Retinal pigment epithelial cell (primary cell): ENCODE data around the gene HRH4.

ENCODE experiments used
- DNase-seq: peaks from one replicate; pipeline ENCODE4 v3.0.0-alpha.2; 2010; ENCODE audit warnings: low read depth
- H3K4me3 ChIP-seq: 2 replicates; pipeline ENCODE4 v1.5.1; 2011; ENCODE audit warnings: mild to moderate bottlenecking, low read length, control low read depth, moderate library complexity
- CTCF ChIP-seq: conservative IDR thresholded peaks from 2 replicates; pipeline ENCODE4 v1.5.1; 2011; ENCODE audit warnings: low read depth, low read length, control low read depth, inconsistent platforms

The HRH4 gene

GRCh38 chr18:24517554-24517953, 57.1 kb downstream of the HRH4 start:
- TF ChIP-seq CTCF, result no peak
- no peak overlapping the region for H3K4me3 ChIP-seq
- DNase-seq, result no peak

GRCh38 chr18:24518596-24518995, 58.2 kb downstream of the HRH4 start:
- TF ChIP-seq CTCF, result no peak
- no peak overlapping the region for H3K4me3 ChIP-seq
- DNase-seq, result no peak
